OCI-LY1 (cell line): Measurements from ENCODE around the gene MAP3K10.

Experiments used
- H2AFZ ChIP-seq: fragments of 200-600 bp; sonication (generic), shearing (Covaris generic); 2 replicates; pipeline ENCODE4 v1.6.0; 2014; ENCODE audit warnings: antibody characterized with exemption, mild to moderate bottlenecking, low read length
- H3F3A ChIP-seq: fragments of 200-600 bp; sonication (generic), shearing (Covaris generic); 2 replicates; pipeline ENCODE4 v1.6.0; 2014; ENCODE audit warnings: mild to moderate bottlenecking, antibody characterized with exemption, low read length, moderate library complexity; ENCODE audit not compliant: insufficient read depth
- H3K27ac ChIP-seq: fragments of 200-600 bp; sonication (generic); 2 replicates; pipeline ENCODE4 v1.5.1; 2014; ENCODE audit warnings: low read length, mixed run types, mild to moderate bottlenecking, low read depth; ENCODE audit not compliant: poor library complexity, severe bottlenecking
- H3K27me3 ChIP-seq: fragments of 200-600 bp; sonication (generic); 2 replicates; pipeline ENCODE4 v1.6.0; 2014; ENCODE audit warnings: antibody characterized with exemption, mild to moderate bottlenecking, low read length, moderate library complexity; ENCODE audit not compliant: insufficient read depth
- H3K36me3 ChIP-seq: fragments of 200-600 bp; sonication (generic); 2 replicates; pipeline ENCODE4 v1.6.1; 2014; ENCODE audit warnings: mild to moderate bottlenecking, antibody characterized with exemption, low read length, moderate library complexity, mixed read lengths; ENCODE audit not compliant: insufficient read depth
- H3K4me1 ChIP-seq: fragments of 200-600 bp; sonication (generic); 2 replicates; pipeline ENCODE4 v1.5.1; 2014; ENCODE audit warnings: mild to moderate bottlenecking, low read length, moderate library complexity; ENCODE audit not compliant: insufficient read depth, severe bottlenecking
- H3K4me2 ChIP-seq: fragments of 200-600 bp; sonication (generic), shearing (Covaris generic); 2 replicates; pipeline ENCODE4 v1.6.1; 2014; ENCODE audit warnings: low read length
- H3K4me3 ChIP-seq: fragments of 200-600 bp; sonication (generic); 2 replicates; pipeline ENCODE4 v1.5.1; 2014; ENCODE audit warnings: low read length, low read depth, mild to moderate bottlenecking, mixed read lengths; ENCODE audit not compliant: poor library complexity, severe bottlenecking
- H3K79me2 ChIP-seq: fragments of 200-600 bp; shearing (Covaris generic); 2 replicates; pipeline ENCODE4 v1.6.1; 2016; ENCODE audit warnings: mixed run types, low read length, mixed read lengths; ENCODE audit not compliant: insufficient read depth
- H3K9ac ChIP-seq: fragments of 200-600 bp; sonication (generic), shearing (Covaris generic); 2 replicates; pipeline ENCODE4 v1.6.1; 2014; ENCODE audit warnings: mild to moderate bottlenecking, low read length, mixed read lengths
- H3K9me2 ChIP-seq: fragments of 200-600 bp; sonication (generic), shearing (Covaris generic); 2 replicates; pipeline ENCODE4 v1.6.1; 2014; ENCODE audit warnings: low read depth, mild to moderate bottlenecking, low read length, mixed read lengths
- H3K9me3 ChIP-seq: fragments of 200-600 bp; shearing (Covaris generic); 2 replicates; pipeline ENCODE4 v1.6.1; 2014; ENCODE audit warnings: low read length, mixed read lengths
- H4K20me1 ChIP-seq: fragments of 200-600 bp; sonication (generic), shearing (Covaris generic); 2 replicates; pipeline ENCODE4 v1.6.0; 2016; ENCODE audit warnings: mild to moderate bottlenecking, low read length; ENCODE audit not compliant: insufficient read depth
- CTCF ChIP-seq: fragments of 200-600 bp; sonication (generic), shearing (Covaris generic); IDR thresholded peaks from 2 replicates; pipeline ENCODE4 v1.5.1; 2017; ENCODE audit warnings: mild to moderate bottlenecking, antibody characterized with exemption, low read length, moderate library complexity, mixed read lengths
- EZH2 ChIP-seq: fragments of 200-600 bp; sonication (generic), shearing (Covaris generic); IDR thresholded peaks from 2 replicates; pipeline ENCODE4 v1.8.0; 2017; ENCODE audit warnings: borderline replicate concordance, mixed run types, mild to moderate bottlenecking, antibody characterized with exemption, low read length, moderate library complexity, mixed read lengths

MAP3K10 gene

GRCh38 chr19:40232479-40232878, 41.3 kb downstream of the MAP3K10 start:
- H3K27ac ChIP-seq = no peak overlapping the region
- H3K4me3 ChIP-seq = no peak overlapping the region
- H2AFZ ChIP-seq = no peak overlapping the region
- peaks cover 39% of the 10 kb centered on the region for H3K36me3 ChIP-seq
- no peaks in the 10 kb centered on the region for H3K9me2 ChIP-seq
- H3K27me3 ChIP-seq = no peaks in the 10 kb centered on the region
- H3K79me2 ChIP-seq = no peaks in the 10 kb centered on the region
- no peak overlapping the region for H3K9ac ChIP-seq
- H4K20me1 ChIP-seq = no peaks in the 10 kb centered on the region
- no peak for TF ChIP-seq CTCF
- TF ChIP-seq EZH2 = no peak
- H3K9me3 ChIP-seq = no peaks in the 10 kb centered on the region
- no peak overlapping the region for H3K4me2 ChIP-seq
- H3F3A ChIP-seq = no peaks in the 10 kb centered on the region; the same call in 1 of the 2 replicates
- H3K4me1 ChIP-seq = no peaks in the 10 kb centered on the region

- Histone ChIP-seq H3K36me3 (peaks cover 45% of the 10 kb centered on the region), H2AFZ (no peak overlapping the region), H3K9me2 (no peaks in the 10 kb centered on the region), H4K20me1 (no peaks in the 10 kb centered on the region), H3K4me1 (no peaks in the 10 kb centered on the region), H3K4me2 (no peak overlapping the region), H3K9ac (no peak overlapping the region), H3K4me3 (no peak overlapping the region), H3K79me2 (no peaks in the 10 kb centered on the region), H3F3A (no peaks in the 10 kb centered on the region; the same call in 1 of the 2 replicates), H3K9me3 (no peaks in the 10 kb centered on the region), H3K27me3 (no peaks in the 10 kb centered on the region), H3K27ac (no peak overlapping the region)
- TF ChIP-seq EZH2 (no peak), CTCF (no peak)
Measured at GRCh38 chr19:40232949-40233810, 42.0 kb downstream of the MAP3K10 start.

GRCh38 chr19:40233811-40234389, 42.7 kb downstream of the MAP3K10 start:
- Histone ChIP-seq H3K4me1 (no peaks in the 10 kb centered on the region), H4K20me1 (no peaks in the 10 kb centered on the region), H3F3A (no peaks in the 10 kb centered on the region; the same call in 1 of the 2 replicates), H3K9ac (no peak overlapping the region), H3K9me3 (no peaks in the 10 kb centered on the region), H3K27ac (no peak overlapping the region), H3K27me3 (no peaks in the 10 kb centered on the region), H2AFZ (no peak overlapping the region), H3K36me3 (peaks cover 53% of the 10 kb centered on the region), H3K9me2 (no peaks in the 10 kb centered on the region), H3K4me2 (no peak overlapping the region), H3K4me3 (no peak overlapping the region), H3K79me2 (no peaks in the 10 kb centered on the region)
- TF ChIP-seq EZH2 (no peak), CTCF (no peak)
